ENCODE data around the gene YARS1.

DNA sequence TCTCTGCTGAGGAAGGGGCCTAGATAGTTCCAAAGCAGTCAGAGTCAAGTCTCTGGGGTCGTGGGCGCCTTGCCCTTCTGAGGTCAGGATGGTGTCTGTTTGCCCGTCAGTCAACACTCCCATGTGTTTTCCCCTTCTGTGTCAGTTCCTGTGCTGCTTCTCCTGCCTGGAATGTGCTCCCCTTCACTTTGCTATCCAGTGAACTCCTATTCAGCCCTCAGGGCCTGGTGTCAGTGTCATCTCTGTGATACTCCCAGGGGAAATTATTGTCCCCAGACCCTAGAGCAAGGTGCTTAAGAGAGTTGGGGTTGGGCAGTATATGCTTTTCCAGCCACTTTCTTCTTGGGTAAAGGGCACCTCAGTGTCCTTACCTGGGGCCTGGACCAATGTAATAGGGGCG lies 68.8 kb downstream of the YARS1 start:
- TF ChIP-seq, protein P1, sequence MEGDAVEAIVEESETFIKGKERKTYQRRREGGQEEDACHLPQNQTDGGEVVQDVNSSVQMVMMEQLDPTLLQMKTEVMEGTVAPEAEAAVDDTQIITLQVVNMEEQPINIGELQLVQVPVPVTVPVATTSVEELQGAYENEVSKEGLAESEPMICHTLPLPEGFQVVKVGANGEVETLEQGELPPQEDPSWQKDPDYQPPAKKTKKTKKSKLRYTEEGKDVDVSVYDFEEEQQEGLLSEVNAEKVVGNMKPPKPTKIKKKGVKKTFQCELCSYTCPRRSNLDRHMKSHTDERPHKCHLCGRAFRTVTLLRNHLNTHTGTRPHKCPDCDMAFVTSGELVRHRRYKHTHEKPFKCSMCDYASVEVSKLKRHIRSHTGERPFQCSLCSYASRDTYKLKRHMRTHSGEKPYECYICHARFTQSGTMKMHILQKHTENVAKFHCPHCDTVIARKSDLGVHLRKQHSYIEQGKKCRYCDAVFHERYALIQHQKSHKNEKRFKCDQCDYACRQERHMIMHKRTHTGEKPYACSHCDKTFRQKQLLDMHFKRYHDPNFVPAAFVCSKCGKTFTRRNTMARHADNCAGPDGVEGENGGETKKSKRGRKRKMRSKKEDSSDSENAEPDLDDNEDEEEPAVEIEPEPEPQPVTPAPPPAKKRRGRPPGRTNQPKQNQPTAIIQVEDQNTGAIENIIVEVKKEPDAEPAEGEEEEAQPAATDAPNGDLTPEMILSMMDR (conservative IDR thresholded peaks at IDR 0.05; ENCODE audit: low read length) = no peak
- TF ChIP-seq EZH2phosphoT487 (IDR thresholded peaks at IDR 0.05; ENCODE audit: borderline replicate concordance) = no peak
